Pancreas (tissue), 10 donors: ENCODE results near the gene ACMSD. TPM values are rescaled to one million over a fixed set of nuclear protein-coding genes. Genes with fewer than 3 reads are reported as not detected.

ENCODE experiments used
- ATAC-seq, 4 donors: fragments of 200-7000 bp; cut with Tn5 transposase; one replicate each; pipeline versions ENCODE4 v1.8.0 to v1.9.1; 2020; ENCODE audit warnings: mild to moderate bottlenecking in 4 of 4, moderate library complexity in 4 of 4
- DNase-seq, 6 donors: peaks; one replicate each; pipeline ENCODE4 v3.0.0-alpha.2; 2020
- FAIRE-seq: peaks from 2 replicates; lab custom pipeline; 2012; peaks lifted over from hg19 to GRCh38; lab: Jason Lieb, UNC
- H3K27ac ChIP-seq, 4 donors: fragments of 200-600 bp; sonication (generic); 1 replicate in 3 of 4; 2 replicates in 1 of 4; pipeline versions ENCODE4 v1.5.0 to v1.8.0; 2020
- H3K27me3 ChIP-seq, 4 donors: fragments of 200-600 bp; one replicate each; pipeline ENCODE4 v1.8.0; 2021
- H3K36me3 ChIP-seq, 3 donors: fragments of 200-600 bp; sonication (generic) in 1 of 3; one replicate each; pipeline versions ENCODE4 v1.5.0 to v1.8.0; 2020 to 2021
- H3K4me1 ChIP-seq, 3 donors: fragments of 200-600 bp; one replicate each; pipeline ENCODE4 v1.8.0; 2021
- H3K4me3 ChIP-seq, 4 donors: fragments of 200-600 bp; sonication (generic) in 2 of 4; one replicate each; pipeline versions ENCODE4 v1.5.0 to v1.8.0; 2020 to 2021
- H3K9me3 ChIP-seq, 4 donors: fragments of 200-600 bp; one replicate each; pipeline ENCODE4 v1.8.0; 2021
- WGBS, 2 donors: extraction: QIAGEN DNeasy Blood & Tissue Kit; methylation state at CpG; one replicate each; pipeline ENCODE4 v1.1.7; 2013; 5-methylcytosine and 5-hydroxymethylcytosine counted together
- intact Hi-C, 3 donors: fragments of 100-400 bp; cut with DNase I; formaldehyde crosslinking; loops; one replicate each; pipeline versions ENCODE4 v1.11.1 to v1.14.2; 2022
- polyA plus RNA-seq, 2 donors: library from polyadenylated mRNA; stranded (reverse); fragments of 200-250 nt; gene quantifications; one replicate each; pipeline ENCODE4 v1.2.3, GENCODE V29; 2013
- total RNA-seq, 6 donors: library from RNA; stranded (reverse); fragmentation: NEBNext Ultra II Directional in 4 of 6; extraction: Animal tissue kit (Norgen Biotek cat#: 25700) in 4 of 6; gene quantifications; one replicate each; pipeline versions ENCODE4 v1.2.1 to v1.2.4, GENCODE V29; 2021 to 2023
- TF ChIP-seq, protein P1 (sequence below), 4 donors: fragments of 200-600 bp; sonication (generic) in 3 of 4; IDR thresholded peaks; one replicate each; pipeline versions ENCODE4 v1.5.0 to v1.8.0; 2021; ENCODE audit warnings: antibody characterized with exemption in 4 of 4
- donor health status: healthy with polysubstance abuse.
- donor health status: DM: no; HTN: no; CAD: no; lungs with moderate emphysema.
- donor health status: DM: no; HTN: no; CAD: no.
- donor health status: control.
- donor health status: control.
- donor health status: Bipolar disorder and iron deficiency.
- donor health status: DM: yes; HTN: yes; CAD: no.
- donor health status: DM: no; HTN: no; CAD: no.
- donor health status: DM: no; HTN: no; CAD: no.
- donor health status: DM: yes; HTN: yes; CAD: no.

Gene ACMSD
- total and polyA plus RNA-seq, 8 donors, result 0.12 to 3.4 (median 0.24) TPM; not detected in 3

DNA sequence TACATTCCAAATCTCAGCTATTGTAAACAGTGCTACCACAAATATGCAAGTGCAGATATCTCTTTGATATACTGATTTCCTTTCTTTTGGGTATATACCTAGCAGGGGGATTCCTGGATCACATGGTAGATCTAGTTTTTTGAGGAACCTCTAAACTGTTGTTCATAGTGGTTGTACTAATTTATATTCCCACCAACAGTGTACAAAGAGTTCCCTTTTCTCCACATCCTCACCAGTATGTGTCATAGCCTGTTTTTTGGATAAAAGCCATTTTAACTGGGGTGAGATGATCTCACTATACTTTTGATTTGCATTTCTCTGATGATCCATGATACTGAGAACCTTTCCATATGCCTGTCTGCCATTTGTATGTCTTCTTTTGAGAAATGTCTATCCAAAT lies 73.9 kb downstream of the ACMSD start:
- H3K27me3 ChIP-seq, result no peaks in the 10 kb centered on the region
- ATAC-seq, result peak in 2 of 4 donors; percentile 19 to 25
- TF ChIP-seq, protein P1, sequence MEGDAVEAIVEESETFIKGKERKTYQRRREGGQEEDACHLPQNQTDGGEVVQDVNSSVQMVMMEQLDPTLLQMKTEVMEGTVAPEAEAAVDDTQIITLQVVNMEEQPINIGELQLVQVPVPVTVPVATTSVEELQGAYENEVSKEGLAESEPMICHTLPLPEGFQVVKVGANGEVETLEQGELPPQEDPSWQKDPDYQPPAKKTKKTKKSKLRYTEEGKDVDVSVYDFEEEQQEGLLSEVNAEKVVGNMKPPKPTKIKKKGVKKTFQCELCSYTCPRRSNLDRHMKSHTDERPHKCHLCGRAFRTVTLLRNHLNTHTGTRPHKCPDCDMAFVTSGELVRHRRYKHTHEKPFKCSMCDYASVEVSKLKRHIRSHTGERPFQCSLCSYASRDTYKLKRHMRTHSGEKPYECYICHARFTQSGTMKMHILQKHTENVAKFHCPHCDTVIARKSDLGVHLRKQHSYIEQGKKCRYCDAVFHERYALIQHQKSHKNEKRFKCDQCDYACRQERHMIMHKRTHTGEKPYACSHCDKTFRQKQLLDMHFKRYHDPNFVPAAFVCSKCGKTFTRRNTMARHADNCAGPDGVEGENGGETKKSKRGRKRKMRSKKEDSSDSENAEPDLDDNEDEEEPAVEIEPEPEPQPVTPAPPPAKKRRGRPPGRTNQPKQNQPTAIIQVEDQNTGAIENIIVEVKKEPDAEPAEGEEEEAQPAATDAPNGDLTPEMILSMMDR (IDR thresholded peaks at IDR 0.05), result no peak
- FAIRE-seq, result no peak
- no peak overlapping the region for H3K27ac ChIP-seq
- intact Hi-C loops, result no loop called here
- no peak for DNase-seq
- H3K36me3 ChIP-seq, result no peaks in the 10 kb centered on the region
- peaks cover 0 to 3% (median 0%) of the 10 kb centered on the region in 3 donors for H3K4me1 ChIP-seq
- no peaks in the 10 kb centered on the region for H3K9me3 ChIP-seq
- no peak overlapping the region for H3K4me3 ChIP-seq

DNA sequence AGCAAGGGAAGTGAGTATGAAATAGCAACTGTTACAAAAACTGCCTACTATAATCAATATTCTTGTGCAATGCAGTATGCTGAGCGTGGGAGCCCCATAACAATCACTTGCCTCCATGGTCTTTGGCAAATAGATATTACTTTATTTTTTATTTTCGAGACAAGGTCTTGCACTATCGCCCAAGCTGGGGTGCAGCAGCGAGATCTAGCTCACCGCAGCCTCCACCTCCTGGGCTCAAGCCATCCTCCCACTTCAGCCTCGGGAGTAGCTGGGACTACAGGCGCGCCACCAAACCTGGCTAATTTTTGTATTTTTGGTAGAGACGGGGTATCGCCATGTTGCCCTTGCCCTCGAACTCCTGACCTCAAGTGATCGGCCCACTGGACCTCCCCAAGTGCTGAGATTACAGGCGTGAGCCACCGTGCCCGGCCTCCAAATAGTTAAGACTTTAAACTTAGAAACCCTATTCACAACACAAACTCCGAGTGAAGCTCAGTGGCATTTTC lies 79.0 kb downstream of the ACMSD start:
- 8% methylated on average over 16 of the region's 16 CpGs for WGBS, 2 donors
- Histone ChIP-seq H3K9me3 (no peaks in the 10 kb centered on the region), H3K4me3 (peak overlapping the region; percentile 27 to 88 (median 46)), H3K4me1 (peaks cover 12 to 27% (median 16%) of the 10 kb centered on the region in 3 donors), H3K36me3 (no peaks in the 10 kb centered on the region), H3K27me3 (no peaks in the 10 kb centered on the region), H3K27ac (peak overlapping the region; percentile 95 to 99 (median 96))
- peak in 1 of 4 donors; percentile 0 for ATAC-seq
- intact Hi-C loops, result no loop called here
- TF ChIP-seq, protein P1 (IDR thresholded peaks at IDR 0.05), result no peak
- no peak for FAIRE-seq
- DNase-seq, result peak in 5 of 6 donors; percentile 21 to 55 (median 38)

DNA sequence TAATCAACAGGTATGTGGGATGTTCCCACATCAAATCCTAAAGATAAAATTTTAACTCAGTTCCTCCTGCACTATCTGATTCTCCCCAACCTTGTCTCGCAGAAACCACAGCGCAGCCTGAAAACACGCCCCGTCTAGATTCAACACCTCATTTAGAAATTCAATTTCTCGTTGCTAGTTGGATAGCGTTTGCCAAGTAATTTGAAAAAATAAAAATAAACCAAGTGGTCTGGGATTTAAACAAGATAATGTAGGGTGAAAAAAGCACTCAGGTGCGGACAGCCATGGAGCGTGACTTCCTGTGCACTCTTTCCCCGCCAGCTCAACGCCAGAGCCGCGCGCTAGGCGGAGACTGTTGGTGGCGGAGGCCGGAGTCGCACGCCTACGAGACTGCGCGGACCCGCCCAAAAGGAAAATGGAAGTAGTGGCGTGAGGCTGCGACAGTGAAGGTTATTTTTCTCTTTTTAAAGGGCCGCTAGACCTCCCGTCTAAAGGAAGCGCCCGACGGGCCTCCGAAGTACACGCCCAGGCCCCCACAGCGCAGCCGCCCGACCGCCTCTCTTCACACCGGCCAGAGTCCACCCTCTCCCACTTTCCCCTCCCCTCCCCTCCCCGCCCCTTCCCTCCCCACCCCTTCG lies 79.6 kb downstream of the ACMSD start:
- ATAC-seq (peak; percentile 79 to 88 (median 81)), FAIRE-seq (peak; percentile 91), DNase-seq (peak in 1 of 6 donors; percentile 88)
- TF ChIP-seq, protein P1 (IDR thresholded peaks at IDR 0.05), result peak in 2 of 4 donors; percentile 9 to 20
- intact Hi-C loops, result no loop called here
- Histone ChIP-seq H3K4me1 (peaks cover 17 to 33% (median 20%) of the 10 kb centered on the region in 3 donors), H3K27me3 (no peaks in the 10 kb centered on the region), H3K27ac (peak overlapping the region; percentile 95 to 99 (median 96)), H3K9me3 (no peaks in the 10 kb centered on the region), H3K4me3 (peak overlapping the region; percentile 27 to 88 (median 46)), H3K36me3 (no peaks in the 10 kb centered on the region)
- 0 to 1% methylated on average over 36 to 38 of the region's 38 CpGs for WGBS, 2 donors

DNA sequence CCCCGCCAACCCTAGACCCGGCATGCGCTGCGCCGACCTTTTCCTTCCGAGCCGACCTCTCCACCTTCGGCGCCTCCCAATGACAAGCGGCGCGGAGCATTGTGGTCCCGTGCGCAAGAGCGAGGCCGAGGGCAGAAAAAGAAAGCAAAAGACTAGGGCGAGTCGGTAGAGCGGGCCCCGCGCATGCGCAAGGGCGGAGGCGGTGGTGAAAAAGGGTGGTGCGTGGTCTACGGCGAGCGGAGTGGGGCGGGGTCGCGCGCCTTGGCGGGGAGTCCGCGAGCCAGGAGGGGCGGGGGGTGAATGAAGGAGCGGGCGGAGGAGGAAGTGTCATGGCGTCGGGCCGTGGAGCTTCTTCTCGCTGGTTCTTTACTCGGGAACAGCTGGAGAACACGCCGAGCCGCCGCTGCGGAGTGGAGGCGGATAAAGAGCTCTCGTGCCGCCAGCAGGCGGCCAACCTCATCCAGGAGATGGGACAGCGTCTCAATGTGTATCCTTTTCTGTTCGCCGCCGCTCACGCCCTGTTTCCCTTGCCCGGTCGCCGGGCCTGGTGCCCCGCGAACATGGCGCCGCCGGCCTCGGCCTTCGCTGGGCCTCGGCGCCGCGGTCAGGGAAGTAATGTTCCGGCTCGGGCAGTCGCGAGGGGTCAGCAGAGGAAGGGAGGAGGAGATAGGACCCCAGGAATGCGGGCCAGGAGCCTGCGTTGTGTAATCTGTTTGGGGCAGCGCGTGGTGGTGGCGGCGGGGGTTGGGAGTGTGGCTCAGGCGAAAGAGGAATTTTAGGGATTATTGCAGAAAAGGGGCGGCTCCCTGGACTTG lies 80.3 kb downstream of the ACMSD start, which contains the start of gene CCNT2:
Gene CCNT2 (plus strand): TSS at position 297 of the 815 bp plus-strand sequence. CDS start 33 bp downstream, at position 330.
- FAIRE-seq (no peak), DNase-seq (peak; percentile 99 to 100 (median 100)), ATAC-seq (peak; percentile 87 to 94 (median 89))
- H3K9me3 ChIP-seq, result no peaks in the 10 kb centered on the region
- intact Hi-C loops, result no loop called here
- TF ChIP-seq, protein P1 (IDR thresholded peaks at IDR 0.05), result no peak
- WGBS, 2 donors, result 0% methylated on average over 78 to 83 of the region's 83 CpGs
- H3K27ac ChIP-seq, result peak within 1 kb of the TSS; percentile 95 to 99 (median 96)
- no peaks in the 10 kb centered on the region for H3K36me3 ChIP-seq
- H3K4me1 ChIP-seq, result peaks cover 17 to 35% (median 27%) of the 10 kb centered on the region in 3 donors
- H3K4me3 ChIP-seq, result peak within 1 kb of the TSS; percentile 62 to 92 (median 88)
- H3K27me3 ChIP-seq, result no peaks in the 10 kb centered on the region
